Measurements from ENCODE around the gene CMC2. TPM values are rescaled to one million over a fixed set of nuclear protein-coding genes. Genes with fewer than 3 reads are reported as not detected.

CMC2 gene
- total RNA-seq, 1 experiment from 2014 or later: 288 TPM

- DNase-seq (ENCODE audit: low spot score): peak; percentile 81
Measured at GRCh38 chr16:80932708-80933095, 74.0 kb downstream of the CMC2 start.

- no peak for DNase-seq (ENCODE audit: low spot score)
Measured at GRCh38 chr16:80931801-80932707, 74.6 kb downstream of the CMC2 start.

GRCh38 chr16:80924372-80924978 lies 82.2 kb downstream of the CMC2 start:
- DNase-seq (ENCODE audit: low spot score): no peak

GRCh38 chr16:80923356-80923755 lies 83.3 kb downstream of the CMC2 start:
- no peak for DNase-seq (ENCODE audit: low spot score)

Other genes starting within 250 kb of the CMC2 start
- gene CDYL2, start 202.3 kb downstream of the CMC2 start, total RNA-seq (2014; rRNA removed; shearing (Covaris generic)): 4.8 and 6.3 TPM in 2 replicates
- 123 and 128 TPM in 2 replicates for gene CENPN, start 329 bp upstream of the CMC2 start, total RNA-seq (2014; rRNA removed; shearing (Covaris generic))
- 59.9 and 62.1 TPM in 2 replicates for gene ATMIN, start 29.0 kb upstream of the CMC2 start, total RNA-seq (2014; rRNA removed; shearing (Covaris generic))
- 0.65 and 2.0 TPM in 2 replicates for gene C16orf46, start 70.4 kb upstream of the CMC2 start, total RNA-seq (2014; rRNA removed; shearing (Covaris generic))
- gene GCSH, start 89.5 kb upstream of the CMC2 start, total RNA-seq (2014; rRNA removed; shearing (Covaris generic)): 72.8 and 85.0 TPM in 2 replicates
- 0.19 and 1.9 TPM in 2 replicates for gene BCO1, start 231.8 kb upstream of the CMC2 start, total RNA-seq (2014; rRNA removed; shearing (Covaris generic))